ENCODE measurements around the gene DLG2. TPM values are rescaled to one million over a fixed set of nuclear protein-coding genes. Genes with fewer than 3 reads are reported as not detected.

Gene DLG2
- total RNA-seq, 1 experiment from 2014 or later = 17.5 TPM

DNA sequence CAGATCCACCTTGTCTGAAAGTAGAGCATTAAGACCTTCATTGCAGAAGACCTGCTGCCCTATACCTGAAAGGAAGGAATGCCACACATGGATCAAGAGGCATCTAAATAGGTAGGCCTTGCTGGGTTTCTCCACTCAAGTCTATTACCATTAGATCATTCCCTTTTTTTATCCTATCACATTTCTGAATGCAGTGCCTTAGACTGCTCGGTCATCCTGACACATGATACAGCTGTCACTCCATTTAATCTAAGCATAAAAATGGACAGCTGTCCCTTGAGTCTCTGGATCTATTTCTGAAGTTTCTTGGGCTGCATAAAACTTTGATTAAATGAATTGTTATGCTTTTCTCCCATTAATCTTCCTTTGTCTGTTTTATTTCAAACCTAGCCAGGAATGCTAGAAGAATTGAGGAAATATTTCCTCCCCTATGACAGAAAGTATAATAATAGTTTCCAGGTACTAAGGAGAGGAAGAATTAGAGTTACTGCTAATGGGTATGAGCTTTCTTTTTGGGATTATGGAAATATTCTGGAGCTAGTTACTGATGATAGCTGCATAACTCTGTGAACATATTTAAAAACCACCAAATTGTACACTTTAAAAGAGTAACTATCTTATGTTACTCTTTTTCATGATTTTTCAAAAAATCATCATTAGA is 88.0 kb downstream of the DLG2 start:
- CTCF ChIA-PET = no interaction called here
- Mint-ChIP-seq H3K36me3 (peaks cover 31% of the 10 kb centered on the region), H3K4me1 (peaks cover 46% of the 10 kb centered on the region), H3K27me3 (ENCODE audit: low read depth) (no peaks in the 10 kb centered on the region), H3K4me3 (no peak overlapping the region), H3K27ac (no peak overlapping the region), H3K9me3 (peaks cover 22% of the 10 kb centered on the region)
- POLR2A ChIA-PET = no interaction called here
- ATAC-seq (no peak), DNase-seq (ENCODE audit: low spot score) (no peak)
- no peak for TF ChIP-seq NR1H2 (CRISPR knock-in tag; IDR thresholded peaks at IDR 0.05)
- no peak for TF ChIP-seq CREB1 (CRISPR knock-in tag; IDR thresholded peaks at IDR 0.05)
- TF ChIP-seq, protein P1, sequence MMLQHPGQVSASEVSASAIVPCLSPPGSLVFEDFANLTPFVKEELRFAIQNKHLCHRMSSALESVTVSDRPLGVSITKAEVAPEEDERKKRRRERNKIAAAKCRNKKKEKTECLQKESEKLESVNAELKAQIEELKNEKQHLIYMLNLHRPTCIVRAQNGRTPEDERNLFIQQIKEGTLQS (CRISPR knock-in tag; conservative IDR thresholded peaks at IDR 0.05) = no peak
- TF ChIP-seq, protein P2, sequence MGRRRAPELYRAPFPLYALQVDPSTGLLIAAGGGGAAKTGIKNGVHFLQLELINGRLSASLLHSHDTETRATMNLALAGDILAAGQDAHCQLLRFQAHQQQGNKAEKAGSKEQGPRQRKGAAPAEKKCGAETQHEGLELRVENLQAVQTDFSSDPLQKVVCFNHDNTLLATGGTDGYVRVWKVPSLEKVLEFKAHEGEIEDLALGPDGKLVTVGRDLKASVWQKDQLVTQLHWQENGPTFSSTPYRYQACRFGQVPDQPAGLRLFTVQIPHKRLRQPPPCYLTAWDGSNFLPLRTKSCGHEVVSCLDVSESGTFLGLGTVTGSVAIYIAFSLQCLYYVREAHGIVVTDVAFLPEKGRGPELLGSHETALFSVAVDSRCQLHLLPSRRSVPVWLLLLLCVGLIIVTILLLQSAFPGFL (CRISPR knock-in tag; IDR thresholded peaks at IDR 0.05; ENCODE audit: borderline replicate concordance) = no peak
- no peak for TF ChIP-seq TEAD1 (CRISPR knock-in tag; IDR thresholded peaks at IDR 0.05)
- TF ChIP-seq NFE2L1 (CRISPR knock-in tag; IDR thresholded peaks at IDR 0.05) = no peak

DNA sequence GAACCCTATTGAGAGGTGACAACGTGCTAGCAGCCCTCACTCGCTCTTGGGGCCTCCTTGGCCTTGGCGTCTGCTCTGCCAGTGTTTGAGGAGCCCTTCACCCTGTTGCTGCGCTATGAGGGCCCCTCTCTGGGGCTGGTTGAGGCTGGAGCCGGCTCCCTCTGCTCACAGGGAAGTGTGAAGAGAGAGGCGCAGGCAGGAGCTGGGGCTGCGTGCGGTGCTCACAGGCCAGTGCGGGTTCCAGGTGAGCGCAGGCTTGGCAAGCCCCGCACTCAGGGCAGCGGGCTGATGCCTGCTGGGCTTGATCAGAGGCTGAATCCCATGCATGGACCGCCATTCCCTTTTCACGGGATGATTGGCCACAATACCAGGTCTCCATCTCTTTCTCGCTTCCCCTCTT is 90.7 kb downstream of the DLG2 start:
- no peak for ATAC-seq
- POLR2A ChIA-PET = no interaction called here
- Mint-ChIP-seq H3K4me3 (no peak overlapping the region), H3K36me3 (peaks cover 31% of the 10 kb centered on the region), H3K27me3 (ENCODE audit: low read depth) (no peaks in the 10 kb centered on the region), H3K4me1 (peaks cover 32% of the 10 kb centered on the region), H3K27ac (no peak overlapping the region), H3K9me3 (peaks cover 22% of the 10 kb centered on the region)
- TF ChIP-seq MXD4 (CRISPR knock-in tag; IDR thresholded peaks at IDR 0.05; ENCODE audit: borderline replicate concordance) (no peak), ZNF219 (CRISPR knock-in tag; IDR thresholded peaks at IDR 0.05; ENCODE audit: borderline replicate concordance) (no peak), FOXJ3 (CRISPR knock-in tag; IDR thresholded peaks at IDR 0.05; ENCODE audit: borderline replicate concordance) (no peak), ZNF423 (CRISPR knock-in tag; IDR thresholded peaks at IDR 0.05) (no peak), ZNF263 (CRISPR knock-in tag; IDR thresholded peaks at IDR 0.05; ENCODE audit: low read depth) (no peak), ZNF138 (CRISPR knock-in tag; conservative IDR thresholded peaks at IDR 0.05) (no peak), ZNF671 (CRISPR knock-in tag; IDR thresholded peaks at IDR 0.05) (no peak), OVOL2 (CRISPR knock-in tag; IDR thresholded peaks at IDR 0.05; ENCODE audit: borderline replicate concordance) (no peak), SMAD3 (CRISPR knock-in tag; IDR thresholded peaks at IDR 0.05; ENCODE audit: borderline replicate concordance) (no peak), EMX1 (CRISPR knock-in tag; IDR thresholded peaks at IDR 0.05) (no peak), ZNF232 (CRISPR knock-in tag; IDR thresholded peaks at IDR 0.05) (no peak), ZNF416 (CRISPR knock-in tag; IDR thresholded peaks at IDR 0.05) (no peak), FOXP1 (CRISPR knock-in tag; IDR thresholded peaks at IDR 0.05; ENCODE audit: borderline replicate concordance) (no peak)
- TF ChIP-seq, protein P3, sequence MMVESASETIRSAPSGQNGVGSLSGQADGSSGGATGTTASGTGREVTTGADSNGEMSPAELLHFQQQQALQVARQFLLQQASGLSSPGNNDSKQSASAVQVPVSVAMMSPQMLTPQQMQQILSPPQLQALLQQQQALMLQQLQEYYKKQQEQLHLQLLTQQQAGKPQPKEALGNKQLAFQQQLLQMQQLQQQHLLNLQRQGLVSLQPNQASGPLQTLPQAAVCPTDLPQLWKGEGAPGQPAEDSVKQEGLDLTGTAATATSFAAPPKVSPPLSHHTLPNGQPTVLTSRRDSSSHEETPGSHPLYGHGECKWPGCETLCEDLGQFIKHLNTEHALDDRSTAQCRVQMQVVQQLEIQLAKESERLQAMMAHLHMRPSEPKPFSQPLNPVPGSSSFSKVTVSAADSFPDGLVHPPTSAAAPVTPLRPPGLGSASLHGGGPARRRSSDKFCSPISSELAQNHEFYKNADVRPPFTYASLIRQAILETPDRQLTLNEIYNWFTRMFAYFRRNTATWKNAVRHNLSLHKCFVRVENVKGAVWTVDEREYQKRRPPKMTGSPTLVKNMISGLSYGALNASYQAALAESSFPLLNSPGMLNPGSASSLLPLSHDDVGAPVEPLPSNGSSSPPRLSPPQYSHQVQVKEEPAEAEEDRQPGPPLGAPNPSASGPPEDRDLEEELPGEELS (CRISPR knock-in tag; IDR thresholded peaks at IDR 0.05) = no peak
- TF ChIP-seq, protein P4, sequence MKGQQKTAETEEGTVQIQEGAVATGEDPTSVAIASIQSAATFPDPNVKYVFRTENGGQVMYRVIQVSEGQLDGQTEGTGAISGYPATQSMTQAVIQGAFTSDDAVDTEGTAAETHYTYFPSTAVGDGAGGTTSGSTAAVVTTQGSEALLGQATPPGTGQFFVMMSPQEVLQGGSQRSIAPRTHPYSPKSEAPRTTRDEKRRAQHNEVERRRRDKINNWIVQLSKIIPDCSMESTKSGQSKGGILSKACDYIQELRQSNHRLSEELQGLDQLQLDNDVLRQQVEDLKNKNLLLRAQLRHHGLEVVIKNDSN (CRISPR knock-in tag; IDR thresholded peaks at IDR 0.05) = no peak
- TF ChIP-seq, protein P5, sequence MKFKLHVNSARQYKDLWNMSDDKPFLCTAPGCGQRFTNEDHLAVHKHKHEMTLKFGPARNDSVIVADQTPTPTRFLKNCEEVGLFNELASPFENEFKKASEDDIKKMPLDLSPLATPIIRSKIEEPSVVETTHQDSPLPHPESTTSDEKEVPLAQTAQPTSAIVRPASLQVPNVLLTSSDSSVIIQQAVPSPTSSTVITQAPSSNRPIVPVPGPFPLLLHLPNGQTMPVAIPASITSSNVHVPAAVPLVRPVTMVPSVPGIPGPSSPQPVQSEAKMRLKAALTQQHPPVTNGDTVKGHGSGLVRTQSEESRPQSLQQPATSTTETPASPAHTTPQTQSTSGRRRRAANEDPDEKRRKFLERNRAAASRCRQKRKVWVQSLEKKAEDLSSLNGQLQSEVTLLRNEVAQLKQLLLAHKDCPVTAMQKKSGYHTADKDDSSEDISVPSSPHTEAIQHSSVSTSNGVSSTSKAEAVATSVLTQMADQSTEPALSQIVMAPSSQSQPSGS (CRISPR knock-in tag; IDR thresholded peaks at IDR 0.05; ENCODE audit: borderline replicate concordance, low read depth) = no peak
- TF ChIP-seq, protein P6, sequence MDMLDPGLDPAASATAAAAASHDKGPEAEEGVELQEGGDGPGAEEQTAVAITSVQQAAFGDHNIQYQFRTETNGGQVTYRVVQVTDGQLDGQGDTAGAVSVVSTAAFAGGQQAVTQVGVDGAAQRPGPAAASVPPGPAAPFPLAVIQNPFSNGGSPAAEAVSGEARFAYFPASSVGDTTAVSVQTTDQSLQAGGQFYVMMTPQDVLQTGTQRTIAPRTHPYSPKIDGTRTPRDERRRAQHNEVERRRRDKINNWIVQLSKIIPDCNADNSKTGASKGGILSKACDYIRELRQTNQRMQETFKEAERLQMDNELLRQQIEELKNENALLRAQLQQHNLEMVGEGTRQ (CRISPR knock-in tag; IDR thresholded peaks at IDR 0.05) = no peak
- TF ChIP-seq, protein P7, sequence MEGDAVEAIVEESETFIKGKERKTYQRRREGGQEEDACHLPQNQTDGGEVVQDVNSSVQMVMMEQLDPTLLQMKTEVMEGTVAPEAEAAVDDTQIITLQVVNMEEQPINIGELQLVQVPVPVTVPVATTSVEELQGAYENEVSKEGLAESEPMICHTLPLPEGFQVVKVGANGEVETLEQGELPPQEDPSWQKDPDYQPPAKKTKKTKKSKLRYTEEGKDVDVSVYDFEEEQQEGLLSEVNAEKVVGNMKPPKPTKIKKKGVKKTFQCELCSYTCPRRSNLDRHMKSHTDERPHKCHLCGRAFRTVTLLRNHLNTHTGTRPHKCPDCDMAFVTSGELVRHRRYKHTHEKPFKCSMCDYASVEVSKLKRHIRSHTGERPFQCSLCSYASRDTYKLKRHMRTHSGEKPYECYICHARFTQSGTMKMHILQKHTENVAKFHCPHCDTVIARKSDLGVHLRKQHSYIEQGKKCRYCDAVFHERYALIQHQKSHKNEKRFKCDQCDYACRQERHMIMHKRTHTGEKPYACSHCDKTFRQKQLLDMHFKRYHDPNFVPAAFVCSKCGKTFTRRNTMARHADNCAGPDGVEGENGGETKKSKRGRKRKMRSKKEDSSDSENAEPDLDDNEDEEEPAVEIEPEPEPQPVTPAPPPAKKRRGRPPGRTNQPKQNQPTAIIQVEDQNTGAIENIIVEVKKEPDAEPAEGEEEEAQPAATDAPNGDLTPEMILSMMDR (IDR thresholded peaks at IDR 0.05) = no peak
- TF ChIP-seq, protein P8, sequence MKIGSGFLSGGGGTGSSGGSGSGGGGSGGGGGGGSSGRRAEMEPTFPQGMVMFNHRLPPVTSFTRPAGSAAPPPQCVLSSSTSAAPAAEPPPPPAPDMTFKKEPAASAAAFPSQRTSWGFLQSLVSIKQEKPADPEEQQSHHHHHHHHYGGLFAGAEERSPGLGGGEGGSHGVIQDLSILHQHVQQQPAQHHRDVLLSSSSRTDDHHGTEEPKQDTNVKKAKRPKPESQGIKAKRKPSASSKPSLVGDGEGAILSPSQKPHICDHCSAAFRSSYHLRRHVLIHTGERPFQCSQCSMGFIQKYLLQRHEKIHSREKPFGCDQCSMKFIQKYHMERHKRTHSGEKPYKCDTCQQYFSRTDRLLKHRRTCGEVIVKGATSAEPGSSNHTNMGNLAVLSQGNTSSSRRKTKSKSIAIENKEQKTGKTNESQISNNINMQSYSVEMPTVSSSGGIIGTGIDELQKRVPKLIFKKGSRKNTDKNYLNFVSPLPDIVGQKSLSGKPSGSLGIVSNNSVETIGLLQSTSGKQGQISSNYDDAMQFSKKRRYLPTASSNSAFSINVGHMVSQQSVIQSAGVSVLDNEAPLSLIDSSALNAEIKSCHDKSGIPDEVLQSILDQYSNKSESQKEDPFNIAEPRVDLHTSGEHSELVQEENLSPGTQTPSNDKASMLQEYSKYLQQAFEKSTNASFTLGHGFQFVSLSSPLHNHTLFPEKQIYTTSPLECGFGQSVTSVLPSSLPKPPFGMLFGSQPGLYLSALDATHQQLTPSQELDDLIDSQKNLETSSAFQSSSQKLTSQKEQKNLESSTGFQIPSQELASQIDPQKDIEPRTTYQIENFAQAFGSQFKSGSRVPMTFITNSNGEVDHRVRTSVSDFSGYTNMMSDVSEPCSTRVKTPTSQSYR (CRISPR knock-in tag; IDR thresholded peaks at IDR 0.05) = no peak
- CTCF ChIA-PET = no interaction called here
- no peak for DNase-seq (ENCODE audit: low spot score)

Data from WTC11 (cell line).